Islet of Langerhans (tissue), 1 donor: ENCODE measurements around the gene PKP3.

ENCODE experiments used
- FAIRE-seq: peaks from one replicate; lab custom pipeline; 2011; peaks lifted over from hg19 to GRCh38; lab: Jason Lieb, UNC

PKP3 gene

GRCh38 chr11:447923-448731, 54.1 kb downstream of the PKP3 start:
- peak; percentile 69 for FAIRE-seq

- no peak for FAIRE-seq
Observed at GRCh38 chr11:449889-450808, 56.1 kb downstream of the PKP3 start, which contains the start of gene PTDSS2. Gene PTDSS2 (plus strand): TSS chr11:450279. CDS start chr11:450456, 177 bp downstream.

GRCh38 chr11:450809-451451, 56.9 kb downstream of the PKP3 start:
- FAIRE-seq = no peak

GRCh38 chr11:451738-452137, 57.7 kb downstream of the PKP3 start:
- FAIRE-seq = no peak

- FAIRE-seq = no peak
Observed at GRCh38 chr11:452203-452744, 58.3 kb downstream of the PKP3 start.

GRCh38 chr11:452916-453527, 59.0 kb downstream of the PKP3 start:
- no peak for FAIRE-seq

GRCh38 chr11:453564-453963, 59.6 kb downstream of the PKP3 start:
- FAIRE-seq = no peak

- no peak for FAIRE-seq
Observed at GRCh38 chr11:454043-454442, 60.0 kb downstream of the PKP3 start.
